ENCODE results near the gene CALM1.

Gene CALM1

DNA sequence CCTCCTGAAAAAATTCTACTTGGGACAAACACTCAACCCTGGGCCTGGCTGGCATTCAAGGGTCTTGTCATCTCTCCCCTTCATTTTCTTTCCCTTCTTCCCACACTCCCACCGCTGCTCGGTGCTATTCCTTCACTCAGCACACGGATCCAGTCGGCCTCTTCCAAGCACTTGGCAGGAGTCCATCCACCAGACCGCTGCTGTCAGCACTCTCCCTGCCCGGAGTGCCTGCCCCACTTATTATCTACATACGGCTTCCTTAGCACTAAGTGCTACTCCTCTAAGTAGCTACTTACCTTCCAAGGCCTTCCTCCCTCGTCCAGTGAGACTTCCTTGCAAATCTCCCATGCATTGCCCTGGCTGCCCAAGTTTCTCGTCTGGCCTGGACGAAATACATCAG is 29.8 kb downstream of the CALM1 start:
- TF ChIP-seq, protein P1, sequence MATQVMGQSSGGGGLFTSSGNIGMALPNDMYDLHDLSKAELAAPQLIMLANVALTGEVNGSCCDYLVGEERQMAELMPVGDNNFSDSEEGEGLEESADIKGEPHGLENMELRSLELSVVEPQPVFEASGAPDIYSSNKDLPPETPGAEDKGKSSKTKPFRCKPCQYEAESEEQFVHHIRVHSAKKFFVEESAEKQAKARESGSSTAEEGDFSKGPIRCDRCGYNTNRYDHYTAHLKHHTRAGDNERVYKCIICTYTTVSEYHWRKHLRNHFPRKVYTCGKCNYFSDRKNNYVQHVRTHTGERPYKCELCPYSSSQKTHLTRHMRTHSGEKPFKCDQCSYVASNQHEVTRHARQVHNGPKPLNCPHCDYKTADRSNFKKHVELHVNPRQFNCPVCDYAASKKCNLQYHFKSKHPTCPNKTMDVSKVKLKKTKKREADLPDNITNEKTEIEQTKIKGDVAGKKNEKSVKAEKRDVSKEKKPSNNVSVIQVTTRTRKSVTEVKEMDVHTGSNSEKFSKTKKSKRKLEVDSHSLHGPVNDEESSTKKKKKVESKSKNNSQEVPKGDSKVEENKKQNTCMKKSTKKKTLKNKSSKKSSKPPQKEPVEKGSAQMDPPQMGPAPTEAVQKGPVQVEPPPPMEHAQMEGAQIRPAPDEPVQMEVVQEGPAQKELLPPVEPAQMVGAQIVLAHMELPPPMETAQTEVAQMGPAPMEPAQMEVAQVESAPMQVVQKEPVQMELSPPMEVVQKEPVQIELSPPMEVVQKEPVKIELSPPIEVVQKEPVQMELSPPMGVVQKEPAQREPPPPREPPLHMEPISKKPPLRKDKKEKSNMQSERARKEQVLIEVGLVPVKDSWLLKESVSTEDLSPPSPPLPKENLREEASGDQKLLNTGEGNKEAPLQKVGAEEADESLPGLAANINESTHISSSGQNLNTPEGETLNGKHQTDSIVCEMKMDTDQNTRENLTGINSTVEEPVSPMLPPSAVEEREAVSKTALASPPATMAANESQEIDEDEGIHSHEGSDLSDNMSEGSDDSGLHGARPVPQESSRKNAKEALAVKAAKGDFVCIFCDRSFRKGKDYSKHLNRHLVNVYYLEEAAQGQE (IDR thresholded peaks at IDR 0.05; ENCODE audit: insufficient read depth in 1 of 2, low read depth in 2 of 2, low read length in 2 of 2), result no peak
- no peak for TF ChIP-seq SIN3A (IDR thresholded peaks at IDR 0.05; ENCODE audit: borderline replicate concordance, insufficient read depth, low read length)
- no peak for TF ChIP-seq TAF1 (IDR thresholded peaks at IDR 0.05; ENCODE audit: borderline replicate concordance, insufficient read depth, low read length)
- TF ChIP-seq POLR2AphosphoS5 (IDR thresholded peaks at IDR 0.05; ENCODE audit: low read depth, low read length), result no peak
- TF ChIP-seq FOXP2 (optimal IDR thresholded peaks at IDR 0.05; ENCODE audit: borderline replicate concordance, extremely low read depth, extremely low read length, insufficient read depth), result no peak

DNA sequence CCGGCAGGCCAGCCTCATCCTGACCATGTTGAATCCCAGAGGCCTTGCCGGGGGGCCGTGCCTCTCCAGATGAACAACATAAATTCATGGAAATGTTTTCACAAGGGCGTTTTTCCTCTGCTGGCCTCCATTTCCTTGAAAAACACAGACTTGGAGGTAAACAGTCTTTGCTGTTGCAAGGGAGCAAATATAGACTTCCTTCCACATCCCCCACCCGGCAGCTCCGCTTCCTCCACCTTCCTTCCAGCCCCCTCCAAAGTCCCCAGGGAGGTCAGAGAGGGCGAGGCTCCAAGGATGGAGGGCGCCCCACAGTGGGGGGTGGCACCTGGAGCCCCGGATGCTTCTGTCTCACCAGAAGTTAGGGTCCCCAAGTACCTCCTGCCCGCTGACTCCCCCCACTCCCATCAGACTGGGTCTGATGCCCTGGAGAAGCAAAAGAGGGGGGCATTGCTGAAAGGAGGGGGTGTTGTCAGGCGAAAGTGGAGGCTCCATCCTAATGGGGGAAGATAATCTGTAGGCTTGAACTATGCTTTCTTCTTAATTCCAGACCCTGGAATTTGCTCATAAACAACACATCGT is 31.1 kb downstream of the CALM1 start:
- TF ChIP-seq, protein P1 (IDR thresholded peaks at IDR 0.05; ENCODE audit: insufficient read depth in 1 of 2, low read depth in 2 of 2, low read length in 2 of 2), result no peak
- no peak for TF ChIP-seq TAF1 (IDR thresholded peaks at IDR 0.05; ENCODE audit: borderline replicate concordance, insufficient read depth, low read length)
- TF ChIP-seq POLR2AphosphoS5 (IDR thresholded peaks at IDR 0.05; ENCODE audit: low read depth, low read length), result no peak
- TF ChIP-seq SIN3A (IDR thresholded peaks at IDR 0.05; ENCODE audit: borderline replicate concordance, insufficient read depth, low read length), result no peak
- no peak for TF ChIP-seq FOXP2 (optimal IDR thresholded peaks at IDR 0.05; ENCODE audit: borderline replicate concordance, extremely low read depth, extremely low read length, insufficient read depth)

DNA sequence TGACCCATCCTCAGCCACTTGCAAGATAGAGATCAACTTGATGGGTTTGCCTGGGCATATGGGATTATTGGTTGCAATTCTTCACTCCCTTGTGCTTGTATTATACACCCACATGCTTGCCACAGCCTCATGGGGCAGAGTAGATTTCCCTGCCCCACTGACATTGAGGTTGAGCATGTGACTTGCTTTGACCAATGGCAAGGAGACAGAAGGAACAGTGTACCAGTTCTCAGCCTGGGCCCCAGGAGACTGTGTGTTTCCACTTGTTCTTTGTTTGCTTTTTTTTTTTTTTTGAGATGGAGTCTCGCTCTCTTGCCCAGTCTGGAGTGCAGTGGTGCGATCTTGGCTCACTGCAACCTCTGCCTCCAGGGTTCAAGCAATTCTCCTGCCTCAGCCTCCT is 31.8 kb downstream of the CALM1 start:
- no peak for TF ChIP-seq TAF1 (IDR thresholded peaks at IDR 0.05; ENCODE audit: borderline replicate concordance, insufficient read depth, low read length)
- TF ChIP-seq, protein P1 (IDR thresholded peaks at IDR 0.05; ENCODE audit: insufficient read depth in 1 of 2, low read depth in 2 of 2, low read length in 2 of 2), result no peak
- TF ChIP-seq POLR2AphosphoS5 (IDR thresholded peaks at IDR 0.05; ENCODE audit: low read depth, low read length), result no peak
- no peak for TF ChIP-seq SIN3A (IDR thresholded peaks at IDR 0.05; ENCODE audit: borderline replicate concordance, insufficient read depth, low read length)
- TF ChIP-seq FOXP2 (optimal IDR thresholded peaks at IDR 0.05; ENCODE audit: borderline replicate concordance, extremely low read depth, extremely low read length, insufficient read depth), result no peak

DNA sequence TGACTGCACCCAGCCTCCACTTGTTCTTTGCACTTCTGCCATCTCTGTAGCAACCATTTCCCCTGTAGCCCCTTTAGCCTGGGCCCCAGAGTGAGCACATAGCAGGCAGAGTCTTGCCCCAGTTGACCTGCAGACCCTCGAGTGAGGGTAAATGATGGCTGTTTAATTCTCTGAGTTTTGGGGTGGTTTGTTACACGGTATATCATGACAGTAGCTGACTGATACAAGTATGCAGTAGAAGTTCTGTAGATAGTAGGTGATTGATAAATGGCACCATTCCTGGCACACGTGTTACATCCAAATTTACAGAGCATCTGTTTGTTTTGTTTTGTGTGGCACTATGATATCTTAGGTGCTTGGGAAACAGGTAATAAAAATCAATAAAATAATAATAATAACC is 32.4 kb downstream of the CALM1 start:
- TF ChIP-seq SIN3A (IDR thresholded peaks at IDR 0.05; ENCODE audit: borderline replicate concordance, insufficient read depth, low read length) (no peak), TAF1 (IDR thresholded peaks at IDR 0.05; ENCODE audit: borderline replicate concordance, insufficient read depth, low read length) (no peak), FOXP2 (optimal IDR thresholded peaks at IDR 0.05; ENCODE audit: borderline replicate concordance, extremely low read depth, extremely low read length, insufficient read depth) (no peak), POLR2AphosphoS5 (IDR thresholded peaks at IDR 0.05; ENCODE audit: low read depth, low read length) (no peak)
- TF ChIP-seq, protein P1 (IDR thresholded peaks at IDR 0.05; ENCODE audit: insufficient read depth in 1 of 2, low read depth in 2 of 2, low read length in 2 of 2), result no peak
